ENCODE measurements around the gene PHACTR3. TPM values are rescaled to one million over a fixed set of nuclear protein-coding genes. Genes with fewer than 3 reads are reported as not detected.

Gene PHACTR3
- total RNA-seq, 1 experiment from 2014 or later, result 0.12 TPM

DNA sequence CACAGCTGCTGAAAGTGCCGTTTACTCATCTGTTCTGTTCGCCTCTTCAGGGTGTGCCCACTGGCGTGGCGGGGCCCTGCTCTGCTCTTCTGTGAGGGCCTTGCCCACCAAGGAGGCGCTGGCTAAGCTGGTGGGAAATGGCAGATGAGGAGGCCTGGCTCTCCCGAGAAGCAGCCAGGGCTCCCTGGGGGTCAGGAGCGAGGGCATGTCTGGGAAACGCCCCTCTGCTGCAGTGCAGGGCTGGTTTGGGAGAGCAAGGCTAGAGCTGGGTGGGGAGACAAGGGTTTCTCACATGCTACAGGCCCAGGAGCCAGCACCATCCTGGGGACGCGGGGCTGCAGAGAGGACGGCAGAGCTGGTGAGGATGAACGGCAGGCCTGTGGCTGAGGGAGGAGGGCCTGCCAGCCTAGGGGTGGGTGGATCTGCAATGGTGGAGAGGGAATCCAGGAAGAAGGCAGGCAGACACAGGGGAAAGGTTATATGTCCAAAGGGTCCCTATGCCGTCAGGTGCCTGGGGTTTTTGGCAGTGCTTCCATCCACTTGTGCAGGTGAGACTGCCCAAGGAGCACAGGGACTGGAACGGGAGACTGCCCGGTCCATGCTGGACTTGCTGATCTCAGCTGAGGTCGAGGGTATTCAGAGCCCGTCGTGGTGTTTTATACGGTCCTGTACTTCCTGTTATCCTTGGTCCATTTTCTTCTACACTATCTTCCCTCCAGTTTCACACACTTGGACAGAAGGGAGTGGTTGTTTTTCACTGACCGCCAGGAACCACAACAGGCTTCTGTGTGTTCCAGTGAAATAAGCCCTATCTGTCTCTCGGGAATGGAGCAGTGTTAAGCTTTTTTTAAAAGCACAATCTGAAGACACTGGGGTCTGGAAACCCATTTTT, 209.9 kb downstream of the PHACTR3 start:
- DNase-seq (ENCODE audit: low read depth), result no peak

DNA sequence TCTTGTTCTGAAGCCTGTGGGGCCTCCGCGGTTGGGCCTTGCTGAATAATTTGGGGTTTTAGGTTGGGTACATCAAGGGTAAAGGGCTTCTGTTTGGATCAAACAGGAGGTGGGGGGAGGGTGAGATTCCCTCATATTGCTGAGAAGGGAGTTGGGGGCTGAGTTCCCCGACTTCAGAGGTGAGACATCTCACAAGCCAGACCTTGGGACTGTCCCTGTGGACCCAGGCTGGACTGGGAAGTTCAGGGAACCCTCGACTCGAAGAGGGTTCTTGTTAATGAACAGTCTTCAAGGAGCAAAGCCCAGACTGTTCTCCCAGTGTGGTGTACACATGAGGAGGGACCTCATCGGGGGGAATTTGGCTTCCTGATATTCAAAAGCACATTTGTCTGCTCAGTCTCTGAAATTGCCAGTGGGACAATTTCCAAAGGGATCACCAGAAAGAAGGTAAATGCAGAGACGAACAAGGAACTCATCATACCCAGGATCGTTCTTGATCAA, 210.6 kb downstream of the PHACTR3 start:
- no peak for DNase-seq (ENCODE audit: low read depth)

DNA sequence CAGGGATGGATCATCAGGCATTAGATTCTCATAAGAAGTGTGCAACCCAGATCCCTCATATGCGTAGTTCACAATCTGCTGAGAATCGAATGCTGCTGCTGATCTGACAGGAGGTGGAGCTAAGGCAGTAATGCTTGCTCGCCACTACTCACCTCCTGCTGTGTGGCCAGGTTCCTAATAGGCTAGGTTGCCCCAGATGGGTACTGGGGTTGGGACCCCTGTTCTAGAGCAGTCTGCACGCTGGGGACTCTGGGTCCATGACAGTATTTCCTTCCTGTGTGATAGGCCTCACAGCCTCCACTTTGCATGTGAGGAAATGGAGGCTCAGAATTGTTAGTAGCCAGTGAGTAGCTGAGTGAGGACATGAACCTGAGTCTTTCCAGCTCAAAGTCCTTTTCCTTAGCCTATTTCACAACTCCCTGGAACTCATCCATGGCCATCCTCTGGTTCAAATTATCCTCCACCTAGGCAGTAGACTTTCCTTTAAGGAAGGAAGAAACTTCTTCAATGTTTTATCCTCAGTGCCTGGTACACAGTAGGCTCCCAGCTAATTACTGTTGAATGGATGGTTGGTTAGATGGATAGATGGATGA, 211.9 kb downstream of the PHACTR3 start:
- no peak for DNase-seq (ENCODE audit: low read depth)

DNA sequence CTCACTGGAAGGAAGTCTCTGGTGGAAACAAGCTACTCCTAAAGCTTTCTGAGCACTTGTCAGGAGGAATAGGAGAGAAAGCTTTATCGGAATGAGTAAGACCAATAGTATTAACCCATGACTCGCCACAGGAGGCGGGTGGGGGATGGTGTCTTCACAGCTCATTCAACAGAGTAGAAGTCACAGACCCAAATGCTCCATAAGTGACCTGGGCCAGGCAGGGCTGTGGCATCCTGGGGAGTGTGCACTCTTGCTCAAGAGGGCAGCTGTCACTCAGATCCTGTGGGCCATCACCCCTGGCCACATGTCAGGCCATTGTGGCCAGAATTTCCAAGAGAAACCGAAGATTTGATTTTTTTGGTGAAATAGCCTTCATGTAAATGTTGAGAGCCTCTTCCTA, 213.1 kb downstream of the PHACTR3 start:
- no peak for DNase-seq (ENCODE audit: low read depth)

DNA sequence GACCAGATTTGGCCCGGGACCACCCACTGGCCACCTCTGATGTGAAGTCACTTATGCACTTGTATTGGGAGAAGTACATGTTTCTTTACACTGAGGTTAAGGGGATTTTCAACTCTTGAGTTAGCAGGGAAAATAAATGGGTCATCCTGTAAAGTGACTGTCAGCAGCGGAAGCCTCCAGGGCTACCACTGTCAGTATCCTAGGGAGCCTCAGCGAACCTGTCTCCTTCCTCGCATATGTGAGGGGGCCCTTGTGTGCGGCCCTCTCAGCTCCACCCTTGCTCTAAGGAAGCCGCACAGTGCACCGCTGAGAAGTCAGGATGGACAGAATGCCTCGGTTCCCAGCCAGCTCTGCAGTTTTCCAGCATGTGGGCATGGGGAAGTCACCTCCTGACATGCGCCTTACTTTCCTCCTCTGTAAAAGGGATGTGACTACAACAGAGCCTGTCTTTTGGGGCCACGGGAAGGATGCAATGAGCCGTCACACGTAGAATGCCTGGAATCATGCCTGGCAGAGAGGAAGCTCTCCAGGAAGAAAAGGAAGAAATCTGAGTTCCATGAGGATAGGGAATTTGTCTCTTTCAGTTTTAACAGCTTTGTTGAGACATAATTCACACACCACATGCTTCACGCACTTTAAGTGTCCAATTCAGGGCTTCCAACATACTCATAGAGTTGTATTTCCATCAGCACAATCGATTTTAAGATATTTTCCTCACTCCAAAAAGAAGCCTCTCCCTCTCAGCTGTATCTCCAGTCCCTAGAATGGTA, 213.7 kb downstream of the PHACTR3 start:
- no peak for DNase-seq (ENCODE audit: low read depth)

DNA sequence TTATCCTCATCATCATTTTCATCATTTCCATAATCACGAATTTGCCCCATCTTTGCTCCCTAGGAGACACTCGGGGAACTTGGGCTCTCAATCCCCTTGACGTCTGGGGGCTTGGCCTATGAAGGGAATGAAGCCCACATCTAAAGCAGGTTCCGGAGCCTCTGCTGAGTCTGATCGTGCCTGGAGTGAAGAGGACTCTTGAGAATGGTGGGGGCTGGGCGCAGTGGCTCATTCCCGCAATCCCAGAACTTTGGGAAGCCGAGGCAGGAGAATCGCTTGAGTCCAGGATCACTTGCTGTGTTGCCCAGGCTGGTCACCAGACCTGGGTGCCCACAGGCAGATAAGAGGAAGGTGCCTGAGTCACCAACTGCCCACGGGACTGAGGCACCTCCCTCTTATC, 214.6 kb downstream of the PHACTR3 start:
- DNase-seq (ENCODE audit: low read depth), result no peak

DNA sequence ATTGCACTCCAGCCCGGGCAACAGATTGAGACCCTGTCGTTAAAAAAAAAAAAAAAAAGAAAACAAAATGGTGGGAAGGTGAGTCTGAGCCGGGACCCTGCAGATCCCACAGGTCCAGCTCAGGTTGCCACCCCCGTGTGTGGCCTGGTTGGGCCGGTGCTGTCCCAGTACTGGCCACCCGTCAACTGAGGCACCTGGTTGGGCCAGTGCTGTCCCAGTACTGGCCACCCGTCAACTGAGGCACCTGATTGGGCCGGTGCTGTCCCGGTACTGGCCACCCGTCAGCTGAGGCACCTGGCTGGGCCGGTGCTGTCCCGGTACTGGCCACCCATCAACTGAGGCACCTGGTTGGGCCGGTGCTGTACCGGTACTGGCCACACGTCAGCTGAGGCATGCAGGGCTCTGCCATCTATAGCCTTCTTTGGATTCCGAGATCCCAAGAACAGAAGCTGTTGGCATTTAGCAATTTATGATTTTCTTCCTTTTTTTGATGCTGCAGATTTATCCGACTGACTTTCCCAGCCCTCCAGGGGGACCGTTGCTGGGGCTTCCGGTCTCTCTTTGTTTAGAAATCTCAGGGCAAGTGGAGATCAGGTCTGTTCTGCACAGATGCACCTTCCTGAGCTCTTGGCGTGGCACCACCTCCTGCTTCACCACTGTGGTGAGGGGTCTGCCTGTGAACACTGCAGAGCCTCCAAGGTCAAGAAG, 215.3 kb downstream of the PHACTR3 start:
- no peak for DNase-seq (ENCODE audit: low read depth)

DNA sequence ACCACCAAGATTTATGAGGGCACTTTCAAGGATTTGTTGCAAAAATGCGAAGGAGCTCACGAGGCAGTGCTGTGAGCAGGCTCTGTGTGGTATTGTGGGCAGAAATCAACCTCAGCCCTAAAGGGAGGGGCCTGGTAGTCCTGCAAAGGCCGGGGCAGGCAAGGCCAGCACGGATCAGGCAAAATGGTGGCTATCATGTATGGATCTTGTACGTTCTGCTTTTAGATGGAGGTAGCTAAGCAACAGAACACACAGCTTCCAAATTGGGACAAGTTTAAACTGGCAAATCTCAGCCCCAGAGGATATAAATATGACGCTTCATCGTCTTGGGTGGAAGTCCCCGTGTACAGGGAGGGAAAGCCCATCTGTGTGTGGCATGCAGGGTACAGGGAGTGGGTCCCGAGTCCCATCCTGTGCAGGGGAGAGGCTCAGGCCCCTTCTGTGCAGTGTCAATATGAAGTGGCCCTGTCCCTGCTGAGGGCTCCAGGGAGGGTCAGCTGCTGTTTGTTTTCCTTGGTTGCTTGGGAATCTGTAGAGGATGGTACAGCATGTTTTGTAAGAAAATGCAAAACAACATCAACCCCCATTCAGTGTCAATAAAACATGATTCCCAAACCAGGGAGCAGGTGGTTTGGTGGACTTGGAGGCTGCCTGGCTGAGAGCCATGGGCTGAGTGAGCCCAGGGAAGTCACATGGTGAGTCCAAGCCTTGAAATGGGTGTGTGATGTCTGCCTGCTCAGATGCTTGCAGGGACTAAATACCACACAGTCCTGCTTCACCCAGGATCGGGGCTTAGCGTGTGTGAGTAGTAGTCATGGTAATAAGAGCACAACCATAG, 216.1 kb downstream of the PHACTR3 start:
- no peak for DNase-seq (ENCODE audit: low read depth)

DNA sequence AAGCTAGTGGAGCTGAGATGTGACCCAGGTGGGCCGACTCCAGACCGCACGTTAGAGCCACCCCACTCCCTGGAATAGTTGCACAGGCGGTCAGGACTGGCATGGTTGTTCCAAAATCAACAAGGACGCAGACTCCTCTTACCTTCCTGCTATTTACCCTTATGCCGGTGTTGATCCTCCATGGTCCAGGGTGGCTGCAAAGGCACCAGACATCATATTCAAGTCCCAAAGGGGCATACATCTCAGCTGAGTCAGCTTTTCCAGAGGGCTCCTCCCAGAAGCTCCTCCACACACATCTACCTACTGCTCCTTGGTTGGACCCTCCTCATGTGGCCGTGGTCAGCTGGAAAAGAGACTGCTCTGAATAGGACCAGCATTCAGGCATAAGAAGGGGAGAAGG, 216.9 kb downstream of the PHACTR3 start:
- DNase-seq (ENCODE audit: low read depth), result no peak

DNA sequence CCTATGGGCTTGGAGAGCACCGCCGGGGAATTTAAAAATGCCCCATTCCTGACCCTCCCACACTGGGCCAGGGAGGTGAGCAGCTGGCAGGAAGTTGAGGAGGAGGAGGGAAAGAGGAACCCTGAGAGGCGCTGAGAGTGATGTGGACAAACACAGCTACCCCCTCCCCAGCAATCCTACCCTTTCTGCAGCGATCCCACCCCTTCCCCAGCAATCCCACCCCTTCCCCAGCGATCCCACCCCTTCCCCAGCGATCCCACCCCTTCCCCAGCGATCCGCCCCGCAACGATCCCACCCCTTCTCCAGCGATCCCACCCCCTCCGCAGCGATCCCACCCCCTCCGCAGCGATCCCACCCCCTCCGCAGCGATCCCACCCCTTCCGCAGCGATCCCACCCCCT, 217.4 kb downstream of the PHACTR3 start:
- no peak for DNase-seq (ENCODE audit: low read depth)

DNA sequence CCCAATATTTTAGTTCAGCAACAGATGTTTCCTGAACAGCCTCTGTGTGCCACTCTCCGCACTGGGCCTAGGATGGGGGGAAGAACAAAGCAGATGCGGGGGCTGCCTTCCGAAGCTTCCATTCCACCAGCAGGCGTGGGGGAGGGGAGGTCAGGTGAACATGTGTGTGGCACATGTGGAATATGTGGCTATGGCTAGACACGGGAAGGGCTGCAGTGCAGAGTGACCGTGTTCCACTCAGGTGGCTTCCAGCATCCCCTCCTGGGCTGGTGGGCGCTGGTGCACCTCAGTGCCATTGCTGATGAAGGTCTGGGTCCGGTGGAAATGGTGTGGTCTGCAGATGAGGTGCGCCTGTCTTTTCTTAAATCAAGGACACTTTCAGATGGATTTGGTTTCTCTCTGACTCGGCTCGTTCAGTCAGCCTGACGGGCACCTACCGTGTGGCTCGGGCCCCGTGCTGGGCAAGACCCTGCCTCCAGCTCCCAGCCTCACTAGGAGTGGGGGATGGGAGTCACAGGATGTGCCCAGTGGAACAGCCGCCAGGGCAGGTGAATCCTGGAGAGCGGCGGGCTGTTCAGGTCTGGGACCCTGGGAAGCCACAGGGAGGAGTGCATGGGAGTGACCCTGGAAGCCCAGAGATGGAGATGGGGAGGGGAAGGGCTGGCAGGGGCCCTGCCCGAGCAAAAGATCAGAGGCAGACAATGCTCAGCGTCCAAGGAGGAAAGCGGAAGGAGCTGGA, 218.1 kb downstream of the PHACTR3 start:
- no peak for DNase-seq (ENCODE audit: low read depth)

DNA sequence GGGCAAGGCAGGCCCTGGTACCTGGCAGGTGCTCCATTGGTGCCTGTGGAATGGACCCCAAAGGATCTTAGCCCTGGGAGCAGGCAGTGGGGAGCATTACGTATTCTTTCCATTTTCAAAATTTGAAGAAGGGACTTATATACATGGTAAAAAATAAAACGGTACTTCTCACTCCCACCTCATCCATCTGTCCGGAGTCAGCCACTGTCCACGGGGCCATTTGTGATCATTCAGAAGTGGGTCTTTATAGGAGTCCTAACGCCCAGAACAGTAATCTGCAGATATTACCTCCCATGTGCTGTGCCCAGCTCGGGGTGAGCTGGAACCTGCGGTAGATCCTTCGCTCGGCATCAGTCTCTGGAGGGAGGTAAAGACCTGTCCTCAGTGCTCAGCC, 218.7 kb downstream of the PHACTR3 start:
- DNase-seq (ENCODE audit: low read depth), result no peak

DNA sequence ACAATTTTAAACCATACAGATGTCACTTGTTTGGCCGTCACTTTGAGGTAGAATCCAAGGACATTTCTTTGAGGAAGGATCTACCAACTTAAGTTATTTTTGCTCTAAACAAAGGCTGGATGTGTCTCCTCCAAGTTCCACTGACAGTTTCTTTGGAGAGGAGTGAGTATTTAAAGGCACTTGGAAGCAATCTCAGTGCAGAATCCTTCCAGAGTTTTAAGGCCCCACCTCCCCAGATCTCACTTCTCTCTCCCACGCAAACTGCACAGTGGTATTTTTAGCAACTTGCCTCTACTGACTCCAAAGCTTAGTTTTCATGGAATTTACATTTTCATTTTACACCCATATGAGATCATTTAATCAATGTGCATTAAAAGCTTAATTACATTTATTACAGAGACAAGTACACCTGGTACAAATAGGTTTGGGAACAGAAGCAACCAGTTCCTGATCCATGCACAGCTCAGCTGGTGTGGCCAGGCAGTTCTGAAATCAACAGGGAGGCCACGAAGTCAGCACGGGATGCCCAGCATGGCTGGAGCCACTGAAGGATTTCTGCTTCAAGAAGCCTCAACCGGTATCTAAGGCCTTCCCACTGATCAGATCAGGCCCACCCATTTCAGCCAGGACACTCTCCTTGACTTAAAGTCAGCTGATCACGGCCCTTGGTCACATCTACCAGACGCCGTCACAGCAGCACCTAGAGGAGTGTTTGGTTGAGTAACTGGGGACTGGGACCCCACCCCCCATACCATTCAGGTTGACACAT, 219.3 kb downstream of the PHACTR3 start:
- no peak for DNase-seq (ENCODE audit: low read depth)

DNA sequence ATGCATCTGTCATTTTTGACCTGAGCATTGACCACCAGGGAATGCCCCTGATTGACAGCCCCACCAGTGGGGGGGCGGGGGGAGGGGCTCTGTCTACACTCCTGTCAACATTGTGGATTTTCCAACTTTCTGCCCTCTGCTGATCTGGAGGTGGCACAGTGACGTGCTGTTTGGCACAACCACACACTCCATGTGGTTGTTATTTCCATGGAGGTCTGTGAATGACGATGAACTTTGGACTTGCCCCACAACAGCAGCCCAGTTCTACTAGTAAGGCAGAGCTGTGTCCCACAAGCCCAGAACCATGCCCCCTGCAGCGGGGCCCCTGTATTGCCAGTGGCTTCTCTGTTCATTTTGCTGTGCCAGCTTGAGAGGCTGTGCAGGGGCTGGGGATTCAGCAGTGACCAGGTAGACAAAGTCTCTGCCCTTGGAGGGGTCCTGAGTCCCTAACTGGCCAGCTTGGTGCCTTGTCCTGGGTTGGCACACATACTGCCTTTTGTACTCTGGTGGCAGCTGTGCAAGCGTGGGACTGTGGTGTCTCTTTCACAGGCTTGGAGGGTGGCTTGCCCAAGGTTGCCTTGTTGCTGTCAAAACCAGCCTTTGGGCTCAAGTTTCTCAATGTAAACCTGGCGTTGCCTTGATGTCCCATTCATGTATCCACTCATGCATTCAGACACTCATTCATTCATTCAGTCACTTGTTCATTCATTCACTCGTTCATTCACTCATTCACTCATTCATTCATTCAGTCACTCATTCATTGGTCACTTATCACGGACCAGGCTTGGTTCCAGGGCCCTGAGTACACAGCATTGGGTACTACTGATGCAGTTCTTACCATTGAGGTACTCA, 220.6 kb downstream of the PHACTR3 start:
- no peak for DNase-seq (ENCODE audit: low read depth)

DNA sequence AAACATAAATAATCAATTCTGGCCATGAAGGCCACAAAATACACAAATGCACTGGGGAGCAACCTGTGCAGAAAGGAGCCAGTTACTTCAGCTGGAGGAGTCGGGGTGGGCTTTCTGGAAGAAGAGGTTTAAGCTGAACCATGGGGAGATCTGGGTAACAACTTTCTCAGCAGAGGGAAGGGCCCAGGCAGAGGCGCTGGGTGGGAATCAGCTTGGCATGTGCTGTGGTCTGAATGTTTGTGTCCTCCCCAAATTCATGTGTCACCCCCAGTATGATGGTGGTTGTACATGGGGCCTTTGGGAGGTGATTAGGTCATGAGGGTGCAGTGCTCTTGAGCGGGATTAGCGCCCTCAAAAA, 221.2 kb downstream of the PHACTR3 start:
- no peak for DNase-seq (ENCODE audit: low read depth)

DNA sequence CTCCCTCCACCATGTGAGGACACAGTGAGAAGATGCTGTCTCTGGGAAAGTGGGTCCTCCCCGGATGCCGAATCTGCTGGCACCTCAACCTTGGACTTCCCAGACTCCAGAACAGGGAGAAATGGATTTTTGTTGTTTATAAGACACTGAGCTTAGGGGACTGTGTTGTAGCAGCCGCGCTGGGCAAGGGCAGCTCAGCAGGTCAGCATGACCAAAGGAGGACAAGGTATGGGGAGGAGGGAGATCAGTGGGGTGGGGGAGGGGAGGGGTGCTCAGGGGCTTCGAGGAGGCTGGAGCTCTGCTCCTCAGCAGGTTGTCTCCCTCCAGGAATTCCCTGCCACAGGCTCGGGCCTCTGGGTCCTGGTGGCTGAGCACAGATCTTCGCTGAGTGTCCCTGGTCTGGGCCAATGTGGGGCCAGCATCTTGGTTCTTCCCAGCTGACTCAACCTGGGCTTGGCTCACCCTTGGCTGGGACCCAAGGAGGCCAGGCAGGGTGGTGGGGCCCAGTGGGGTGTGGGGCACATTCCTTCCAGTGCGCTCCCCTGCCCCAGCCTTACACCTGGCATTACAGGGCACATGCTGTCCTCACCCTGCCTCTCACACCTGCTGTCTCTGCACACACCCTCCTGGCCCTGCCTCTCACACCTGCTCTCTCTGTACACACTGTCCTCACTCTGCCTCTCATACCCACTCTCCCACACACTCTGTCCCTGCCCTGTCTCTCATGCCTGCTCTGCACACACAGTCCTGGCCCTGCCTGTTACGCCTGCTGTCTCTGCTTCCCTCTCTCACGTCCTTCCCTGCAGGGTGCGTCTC, 221.8 kb downstream of the PHACTR3 start:
- DNase-seq (ENCODE audit: low read depth), result no peak

DNA sequence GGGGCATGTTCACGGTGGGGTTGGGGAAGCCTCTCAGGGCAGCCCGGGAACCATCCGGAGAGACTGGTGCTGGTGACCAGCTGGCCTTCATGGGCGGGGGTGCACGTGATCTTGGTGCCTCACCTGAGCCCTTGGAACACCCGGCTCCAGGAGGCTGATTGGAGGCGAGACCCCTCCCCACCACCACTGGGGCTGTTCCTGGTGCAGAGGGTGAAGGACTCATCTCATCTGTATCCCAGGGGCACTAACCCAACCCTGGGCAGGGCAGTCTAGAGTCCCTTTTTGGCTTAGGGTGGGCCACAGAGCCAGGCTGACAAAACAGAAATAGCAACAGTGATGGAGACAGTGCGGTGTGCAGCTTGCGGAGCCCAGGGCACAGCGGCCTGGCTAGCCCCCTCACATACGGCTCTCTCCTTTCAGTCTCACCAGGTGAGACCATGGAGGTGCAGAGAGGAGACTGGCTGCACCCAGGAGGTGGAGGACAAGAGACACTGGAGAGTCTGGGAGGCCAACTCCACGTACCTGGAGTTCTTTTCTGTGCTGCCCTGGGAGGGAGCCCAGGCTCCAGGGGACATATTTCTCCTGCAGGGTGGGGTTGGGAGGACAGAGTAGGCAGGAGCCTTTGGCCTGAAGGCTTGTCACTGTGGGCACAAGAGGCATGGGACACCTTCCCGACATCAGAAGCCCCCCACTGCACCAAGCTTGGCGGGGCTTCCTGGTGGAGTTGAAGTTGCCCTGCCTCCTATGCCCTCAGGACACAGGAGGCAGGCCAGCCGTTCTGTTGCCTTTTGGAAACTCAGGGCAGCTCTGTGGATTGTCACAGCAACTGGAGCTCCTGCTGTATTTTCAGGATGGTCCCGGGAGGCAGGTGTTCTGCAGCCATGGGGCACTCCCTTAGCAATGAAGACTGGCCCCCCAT, 223.1 kb downstream of the PHACTR3 start:
- no peak for DNase-seq (ENCODE audit: low read depth)
